ENCODE results near the gene SPRR1A.

- no peak for TF ChIP-seq EZH2 (IDR thresholded peaks at IDR 0.05; ENCODE audit: low read length)
- TF ChIP-seq, protein P1, sequence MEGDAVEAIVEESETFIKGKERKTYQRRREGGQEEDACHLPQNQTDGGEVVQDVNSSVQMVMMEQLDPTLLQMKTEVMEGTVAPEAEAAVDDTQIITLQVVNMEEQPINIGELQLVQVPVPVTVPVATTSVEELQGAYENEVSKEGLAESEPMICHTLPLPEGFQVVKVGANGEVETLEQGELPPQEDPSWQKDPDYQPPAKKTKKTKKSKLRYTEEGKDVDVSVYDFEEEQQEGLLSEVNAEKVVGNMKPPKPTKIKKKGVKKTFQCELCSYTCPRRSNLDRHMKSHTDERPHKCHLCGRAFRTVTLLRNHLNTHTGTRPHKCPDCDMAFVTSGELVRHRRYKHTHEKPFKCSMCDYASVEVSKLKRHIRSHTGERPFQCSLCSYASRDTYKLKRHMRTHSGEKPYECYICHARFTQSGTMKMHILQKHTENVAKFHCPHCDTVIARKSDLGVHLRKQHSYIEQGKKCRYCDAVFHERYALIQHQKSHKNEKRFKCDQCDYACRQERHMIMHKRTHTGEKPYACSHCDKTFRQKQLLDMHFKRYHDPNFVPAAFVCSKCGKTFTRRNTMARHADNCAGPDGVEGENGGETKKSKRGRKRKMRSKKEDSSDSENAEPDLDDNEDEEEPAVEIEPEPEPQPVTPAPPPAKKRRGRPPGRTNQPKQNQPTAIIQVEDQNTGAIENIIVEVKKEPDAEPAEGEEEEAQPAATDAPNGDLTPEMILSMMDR (optimal IDR thresholded peaks at IDR 0.05 in 1 of 3, IDR thresholded peaks at IDR 0.05 in 1 of 3, conservative IDR thresholded peaks at IDR 0.05 in 1 of 3; ENCODE audit: extremely low read depth in 1 of 3, insufficient read depth in 2 of 3, low read length in 3 of 3) = no peak
Observed at GRCh38 chr1:152962876-152963415, 20.9 kb upstream of the SPRR1A start.

Measured in keratinocyte (primary cell).